Measurements from ENCODE around the gene CLEC4F. TPM values are rescaled to one million over a fixed set of nuclear protein-coding genes. Genes with fewer than 3 reads are reported as not detected.

CLEC4F gene
- total RNA-seq, 2 experiments from 2014 or later, result not detected

- Histone ChIP-seq H3K9me3 (ENCODE audit: control insufficient read depth in 1 of 2, insufficient read depth in 1 of 2, low read length in 2 of 2) (no peaks in the 10 kb centered on the region), H3K4me1 (ENCODE audit: insufficient read depth, low read length) (no peaks in the 10 kb centered on the region), H3K27ac (ENCODE audit: low read depth in 1 of 2, low read length in 2 of 2) (no peak overlapping the region), H3K27me3 (ENCODE audit: control insufficient read depth in 1 of 2, insufficient read depth in 2 of 2, low read length in 2 of 2) (peaks cover 0 to 3% of the 10 kb centered on the region in 2 experiments), H3K36me3 (ENCODE audit: insufficient read depth, low read length) (no peaks in the 10 kb centered on the region), H3K4me3 (ENCODE audit: low read length) (no peak overlapping the region)
- Mint-ChIP-seq H3K4me3 (no peak overlapping the region), H3K4me1 (ENCODE audit: low read depth) (peaks cover under 1% of the 10 kb centered on the region), H3K9me3 (no peaks in the 10 kb centered on the region), H3K36me3 (ENCODE audit: low read depth) (no peaks in the 10 kb centered on the region), H3K27me3 (peaks cover 14% of the 10 kb centered on the region), H3K27ac (no peak overlapping the region)
- CTCF ChIA-PET, result no interaction called here
- TF ChIP-seq CTCF (IDR thresholded peaks at IDR 0.05), result no peak
- ATAC-seq (ENCODE audit: poor library complexity), result no peak
- intact Hi-C loops (cut with DNase I, micrococcal nuclease), result no loop called here
- no peak for DNase-seq
- POLR2A ChIA-PET, result no interaction called here
Observed at GRCh38 chr2:70779911-70780545, 40.4 kb downstream of the CLEC4F start.

- Mint-ChIP-seq H3K27ac (no peak overlapping the region), H3K27me3 (peaks cover 20% of the 10 kb centered on the region), H3K4me3 (no peak overlapping the region), H3K9me3 (no peaks in the 10 kb centered on the region), H3K4me1 (ENCODE audit: low read depth) (no peaks in the 10 kb centered on the region), H3K36me3 (ENCODE audit: low read depth) (no peaks in the 10 kb centered on the region)
- DNase-seq (no peak), ATAC-seq (ENCODE audit: poor library complexity) (no peak)
- no peaks in the 10 kb centered on the region for H3K36me3 ChIP-seq (ENCODE audit: insufficient read depth, low read length)
- no peaks in the 10 kb centered on the region for H3K9me3 ChIP-seq (ENCODE audit: control insufficient read depth in 1 of 2, insufficient read depth in 1 of 2, low read length in 2 of 2)
- no peak overlapping the region for H3K4me3 ChIP-seq (ENCODE audit: low read length)
- POLR2A ChIA-PET, result no interaction called here
- H3K27ac ChIP-seq (ENCODE audit: low read depth in 1 of 2, low read length in 2 of 2), result no peak overlapping the region
- CTCF ChIA-PET, result no interaction called here
- TF ChIP-seq CTCF (IDR thresholded peaks at IDR 0.05), result no peak
- H3K27me3 ChIP-seq (ENCODE audit: control insufficient read depth in 1 of 2, insufficient read depth in 2 of 2, low read length in 2 of 2), result peaks cover 0 to 6% of the 10 kb centered on the region in 2 experiments
- no peaks in the 10 kb centered on the region for H3K4me1 ChIP-seq (ENCODE audit: insufficient read depth, low read length)
- intact Hi-C loops (cut with DNase I, micrococcal nuclease), result no loop called here
Observed at GRCh38 chr2:70779491-70779890, 40.9 kb downstream of the CLEC4F start.

- Histone ChIP-seq H3K27ac (ENCODE audit: low read depth in 1 of 2, low read length in 2 of 2) (no peak overlapping the region), H3K27me3 (ENCODE audit: control insufficient read depth in 1 of 2, insufficient read depth in 2 of 2, low read length in 2 of 2) (peaks cover 7 to 10% of the 10 kb centered on the region in 2 experiments), H3K4me3 (ENCODE audit: low read length) (no peak overlapping the region), H3K9me3 (ENCODE audit: control insufficient read depth in 1 of 2, insufficient read depth in 1 of 2, low read length in 2 of 2) (no peaks in the 10 kb centered on the region), H3K36me3 (ENCODE audit: insufficient read depth, low read length) (no peaks in the 10 kb centered on the region), H3K4me1 (ENCODE audit: insufficient read depth, low read length) (no peaks in the 10 kb centered on the region)
- Mint-ChIP-seq H3K36me3 (ENCODE audit: low read depth) (no peaks in the 10 kb centered on the region), H3K27me3 (peaks cover 28% of the 10 kb centered on the region), H3K4me1 (ENCODE audit: low read depth) (no peaks in the 10 kb centered on the region), H3K9me3 (no peaks in the 10 kb centered on the region), H3K27ac (no peak overlapping the region), H3K4me3 (no peak overlapping the region)
- DNase-seq (no peak), ATAC-seq (ENCODE audit: poor library complexity) (no peak)
- intact Hi-C loops (cut with DNase I, micrococcal nuclease), result no loop called here
- ChIA-PET POLR2A (no interaction called here), CTCF (no interaction called here)
- TF ChIP-seq CTCF (IDR thresholded peaks at IDR 0.05), result no peak
Observed at GRCh38 chr2:70778676-70779075, 41.7 kb downstream of the CLEC4F start.

Measured in CD4-positive, alpha-beta T cell (primary cell).